Lower lobe of right lung (tissue), 2 donors: Measurements from ENCODE around the gene PRMT1. TPM values are rescaled to one million over a fixed set of nuclear protein-coding genes. Genes with fewer than 3 reads are reported as not detected.
A peak's percentile ranks its signal among the peaks of the same experiment; 100 is the strongest.

Experiments used
- ATAC-seq, 2 donors: fragments of 200-7000 bp; cut with Tn5 transposase; one replicate each; pipeline ENCODE4 v1.9.1; 2020 to 2022; ENCODE audit warnings: mild to moderate bottlenecking in 2 of 2, moderate library complexity in 2 of 2
- DNase-seq: peaks from one replicate; pipeline ENCODE4 v3.0.0-alpha.2; 2020
- H3K27ac ChIP-seq: fragments of 200-600 bp; one replicate; pipeline ENCODE4 v1.8.0; 2022
- H3K27me3 ChIP-seq: fragments of 200-600 bp; one replicate; pipeline ENCODE4 v1.8.0; 2022; ENCODE audit warnings: low read depth
- H3K36me3 ChIP-seq: fragments of 200-600 bp; one replicate; pipeline ENCODE4 v1.8.0; 2022; ENCODE audit warnings: mild to moderate bottlenecking
- H3K4me1 ChIP-seq: fragments of 200-600 bp; one replicate; pipeline ENCODE4 v1.8.0; 2022
- H3K4me3 ChIP-seq: fragments of 200-600 bp; one replicate; pipeline ENCODE4 v1.8.0; 2022; ENCODE audit warnings: mild to moderate bottlenecking
- H3K9me3 ChIP-seq: fragments of 200-600 bp; one replicate; pipeline ENCODE4 v1.8.0; 2022
- intact Hi-C: fragments of 100-400 bp; cut with DNase I; formaldehyde crosslinking; loops from one replicate; pipeline ENCODE4 v1.11.0; 2022
- total RNA-seq: library from RNA; stranded (reverse); fragmentation: NEBNext Ultra II Directional; extraction: Animal tissue kit (Norgen Biotek cat#: 25700); gene quantifications from one replicate; pipeline ENCODE4 v1.2.1, GENCODE V29; 2021
- TF ChIP-seq, protein P1 (sequence below): fragments of 200-600 bp; IDR thresholded peaks from one replicate; pipeline ENCODE4 v1.8.0; 2022; ENCODE audit warnings: antibody characterized with exemption, mild to moderate bottlenecking
- donor health status: DM: no; HTN: yes; CAD: no; lungs with severe emphysema.

PRMT1 gene
- total RNA-seq, 1 donor from 2014 or later = 88.3 TPM

DNA sequence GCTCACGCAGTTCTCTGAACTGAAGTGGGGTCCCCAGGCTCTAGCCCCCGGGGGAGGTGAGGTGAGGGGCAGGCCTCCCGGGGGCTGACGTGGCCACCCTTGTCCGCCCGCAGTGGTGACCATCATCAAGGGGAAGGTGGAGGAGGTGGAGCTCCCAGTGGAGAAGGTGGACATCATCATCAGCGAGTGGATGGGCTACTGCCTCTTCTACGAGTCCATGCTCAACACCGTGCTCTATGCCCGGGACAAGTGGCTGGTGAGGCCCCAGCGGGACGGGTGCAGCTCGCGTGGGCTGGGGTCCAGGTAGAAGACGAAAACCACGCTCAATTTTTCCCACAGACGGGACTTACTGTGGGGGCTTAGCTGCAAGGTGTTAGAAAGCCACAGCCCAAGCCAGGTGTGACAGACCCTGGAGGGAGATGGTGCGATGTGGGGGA is 6.8 kb downstream of the PRMT1 start:
- intact Hi-C loops = no loop called here
- Histone ChIP-seq H3K27ac (no peak overlapping the region), H3K36me3 (peaks cover 78% of the 10 kb centered on the region), H3K27me3 (no peaks in the 10 kb centered on the region), H3K4me3 (no peak overlapping the region), H3K9me3 (no peaks in the 10 kb centered on the region), H3K4me1 (peaks cover 19% of the 10 kb centered on the region)
- DNase-seq (no peak), ATAC-seq (no peak)
- TF ChIP-seq, protein P1, sequence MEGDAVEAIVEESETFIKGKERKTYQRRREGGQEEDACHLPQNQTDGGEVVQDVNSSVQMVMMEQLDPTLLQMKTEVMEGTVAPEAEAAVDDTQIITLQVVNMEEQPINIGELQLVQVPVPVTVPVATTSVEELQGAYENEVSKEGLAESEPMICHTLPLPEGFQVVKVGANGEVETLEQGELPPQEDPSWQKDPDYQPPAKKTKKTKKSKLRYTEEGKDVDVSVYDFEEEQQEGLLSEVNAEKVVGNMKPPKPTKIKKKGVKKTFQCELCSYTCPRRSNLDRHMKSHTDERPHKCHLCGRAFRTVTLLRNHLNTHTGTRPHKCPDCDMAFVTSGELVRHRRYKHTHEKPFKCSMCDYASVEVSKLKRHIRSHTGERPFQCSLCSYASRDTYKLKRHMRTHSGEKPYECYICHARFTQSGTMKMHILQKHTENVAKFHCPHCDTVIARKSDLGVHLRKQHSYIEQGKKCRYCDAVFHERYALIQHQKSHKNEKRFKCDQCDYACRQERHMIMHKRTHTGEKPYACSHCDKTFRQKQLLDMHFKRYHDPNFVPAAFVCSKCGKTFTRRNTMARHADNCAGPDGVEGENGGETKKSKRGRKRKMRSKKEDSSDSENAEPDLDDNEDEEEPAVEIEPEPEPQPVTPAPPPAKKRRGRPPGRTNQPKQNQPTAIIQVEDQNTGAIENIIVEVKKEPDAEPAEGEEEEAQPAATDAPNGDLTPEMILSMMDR = no peak

DNA sequence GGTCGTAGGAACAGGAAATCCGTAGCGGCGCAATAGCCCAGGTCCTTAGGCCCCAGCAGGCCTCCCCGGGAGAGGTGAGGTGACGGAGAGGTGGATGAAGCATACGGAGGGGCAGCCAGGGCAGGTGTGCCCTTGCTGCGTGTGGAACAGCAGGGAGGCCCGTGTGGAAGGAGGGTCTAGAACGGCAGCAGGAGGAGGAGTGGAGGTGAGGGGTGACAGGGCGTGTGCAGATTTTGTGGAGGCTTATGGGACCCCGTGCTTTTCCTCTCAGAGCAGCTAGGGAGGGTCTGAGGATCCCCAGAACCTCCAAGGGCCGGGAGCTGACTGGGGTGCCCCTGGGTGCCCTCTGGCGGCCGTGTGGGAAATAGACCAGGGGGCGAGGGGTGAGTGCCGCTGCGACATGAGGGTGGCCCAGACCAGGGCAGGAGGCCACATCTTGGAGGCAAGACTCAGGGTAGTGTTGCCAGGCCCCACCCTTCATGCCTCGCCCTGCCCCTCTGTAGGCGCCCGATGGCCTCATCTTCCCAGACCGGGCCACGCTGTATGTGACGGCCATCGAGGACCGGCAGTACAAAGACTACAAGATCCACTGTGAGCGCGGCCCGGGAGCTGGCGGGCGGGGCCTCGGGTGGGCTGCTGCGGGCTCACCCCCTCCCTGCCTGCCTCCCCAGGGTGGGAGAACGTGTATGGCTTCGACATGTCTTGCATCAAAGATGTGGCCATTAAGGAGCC is 7.3 kb downstream of the PRMT1 start:
- H3K36me3 ChIP-seq = peaks cover 78% of the 10 kb centered on the region
- intact Hi-C loops = no loop called here
- ATAC-seq = no peak

DNA sequence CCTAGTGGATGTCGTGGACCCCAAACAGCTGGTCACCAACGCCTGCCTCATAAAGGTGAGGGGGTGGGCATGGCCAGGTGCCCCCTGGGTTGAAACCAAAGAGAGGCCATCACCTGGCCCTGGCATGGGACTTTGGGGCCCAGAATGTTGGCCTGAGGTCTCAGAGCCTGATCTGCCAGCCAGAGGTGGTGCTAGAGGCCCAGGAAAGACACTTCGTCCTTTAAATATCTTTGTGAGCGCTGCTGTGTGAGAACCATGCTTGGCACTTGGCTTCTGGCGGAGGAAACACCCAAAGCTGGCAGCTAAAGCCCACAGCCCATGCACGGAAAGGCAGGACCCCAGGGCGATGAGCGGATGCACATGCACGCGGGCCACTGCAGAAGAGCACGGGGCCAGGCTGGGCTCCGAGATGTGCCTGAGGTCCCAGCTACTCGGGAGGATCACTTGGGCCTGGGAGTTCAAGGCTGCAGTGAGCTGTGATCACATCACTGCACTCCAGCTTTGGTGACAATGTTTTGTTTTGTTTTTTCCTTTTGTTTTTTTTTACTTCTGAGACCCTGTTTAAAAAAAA is 8.0 kb downstream of the PRMT1 start:
- TF ChIP-seq, protein P1 = no peak
- H3K27me3 ChIP-seq = peaks cover 10% of the 10 kb centered on the region
- H3K9me3 ChIP-seq = no peaks in the 10 kb centered on the region
- no peak for ATAC-seq
- H3K4me3 ChIP-seq = no peak overlapping the region
- H3K4me1 ChIP-seq = peaks cover 24% of the 10 kb centered on the region
- H3K36me3 ChIP-seq = peaks cover 78% of the 10 kb centered on the region
- no peak for DNase-seq
- intact Hi-C loops = no loop called here
- no peak overlapping the region for H3K27ac ChIP-seq

More for the DNA sequence above, 7.3 kb downstream of the PRMT1 start:
- Histone ChIP-seq H3K4me1 (peaks cover 19% of the 10 kb centered on the region), H3K27me3 (peaks cover 3% of the 10 kb centered on the region), H3K27ac (no peak overlapping the region), H3K9me3 (no peaks in the 10 kb centered on the region), H3K4me3 (no peak overlapping the region)
- DNase-seq = no peak
- TF ChIP-seq, protein P1 = peak; percentile 39

- no peak for DNase-seq
- peak overlapping the region; percentile 63 for H3K4me3 ChIP-seq
These were observed 8.8 kb downstream of the PRMT1 start for GRCh38 chr19:49685845-49686332.

GRCh38 chr19:49686503-49687088 is 9.5 kb downstream of the PRMT1 start:
- Histone ChIP-seq H3K27me3 (peaks cover 24% of the 10 kb centered on the region), H3K9me3 (no peaks in the 10 kb centered on the region), H3K4me3 (peak overlapping the region; percentile 63), H3K36me3 (peaks cover 66% of the 10 kb centered on the region), H3K4me1 (peaks cover 28% of the 10 kb centered on the region), H3K27ac (peak overlapping the region; percentile 60)
- DNase-seq = no peak
- intact Hi-C loops = no loop called here
- no peak for ATAC-seq
- TF ChIP-seq, protein P1 = no peak

More at GRCh38 chr19:49685845-49686332, 8.8 kb downstream of the PRMT1 start:
- Histone ChIP-seq H3K36me3 (peaks cover 72% of the 10 kb centered on the region), H3K9me3 (no peaks in the 10 kb centered on the region), H3K27ac (peak overlapping the region; percentile 46), H3K4me1 (peaks cover 24% of the 10 kb centered on the region), H3K27me3 (peaks cover 17% of the 10 kb centered on the region)
- ATAC-seq = no peak
- intact Hi-C loops = no loop called here
- TF ChIP-seq, protein P1 = no peak
